Endodermal cell (in vitro differentiated cells): Measurements from ENCODE around the gene TDP1. TPM values are rescaled to one million over a fixed set of nuclear protein-coding genes. Genes with fewer than 3 reads are reported as not detected.

Experiments
- DNase-seq: peaks from one replicate; pipeline ENCODE4 v3.0.0-alpha.2; 2017
- H3K27ac ChIP-seq: 2 replicates; pipeline ENCODE4 v1.5.1; 2013; ENCODE audit warnings: mild to moderate bottlenecking, low read depth, low read length, moderate library complexity
- H3K27me3 ChIP-seq: 2 replicates; pipeline ENCODE4 v1.6.1; 2013; ENCODE audit warnings: mild to moderate bottlenecking, low read length, moderate library complexity; ENCODE audit not compliant: insufficient read depth, control insufficient read depth, poor library complexity, severe bottlenecking
- H3K36me3 ChIP-seq: 2 replicates; pipeline ENCODE4 v1.7.0; 2013; ENCODE audit warnings: mild to moderate bottlenecking, low read length, moderate library complexity; ENCODE audit not compliant: control insufficient read depth, insufficient read depth
- H3K4me1 ChIP-seq: one replicate; pipeline ENCODE4 v1.7.0; 2013; ENCODE audit warnings: low read length; ENCODE audit not compliant: control insufficient read depth, insufficient read depth
- H3K4me3 ChIP-seq: 2 replicates; pipeline ENCODE4 v1.5.1; 2013; ENCODE audit warnings: mild to moderate bottlenecking, low read length, moderate library complexity
- H3K9ac ChIP-seq: 2 replicates; pipeline ENCODE4 v1.6.1; 2013; ENCODE audit warnings: mild to moderate bottlenecking, low read length, moderate library complexity; ENCODE audit not compliant: poor library complexity, severe bottlenecking; ENCODE audit errors: extremely low read depth
- H3K9me3 ChIP-seq: 2 replicates; pipeline ENCODE4 v1.6.1; 2013; ENCODE audit warnings: mild to moderate bottlenecking, low read length, moderate library complexity; ENCODE audit not compliant: control insufficient read depth
- H3K27ac Mint-ChIP-seq: 2 replicates; pipeline ENCODE4 v1.8.0; 2020; ENCODE audit warnings: mixed read lengths
- H3K27me3 Mint-ChIP-seq: 2 replicates; pipeline ENCODE4 v1.8.0; 2021; ENCODE audit warnings: mild to moderate bottlenecking, mixed read lengths; ENCODE audit not compliant: insufficient read depth
- H3K36me3 Mint-ChIP-seq: 2 replicates; pipeline ENCODE4 v1.8.0; 2020; ENCODE audit warnings: low read depth, mixed read lengths
- H3K4me1 Mint-ChIP-seq: 2 replicates; pipeline ENCODE4 v1.8.0; 2020; ENCODE audit warnings: mixed read lengths
- H3K4me3 Mint-ChIP-seq: 2 replicates; pipeline ENCODE4 v1.8.0; 2020; ENCODE audit warnings: mild to moderate bottlenecking, moderate library complexity, mixed read lengths
- H3K9me3 Mint-ChIP-seq: 2 replicates; pipeline ENCODE4 v1.8.0; 2020; ENCODE audit warnings: mild to moderate bottlenecking, mixed read lengths
- WGBS, 2 experiments: methylation state at CpG; one replicate each; pipeline versions ENCODE4 v1.1.5 to v1.1.7; 2013; ENCODE audit warnings: missing lambda C conversion rate in 2 of 2, mixed read lengths in 1 of 2; ENCODE audit not compliant: insufficient coverage in 1 of 2, insufficient read length in 1 of 2; 5-methylcytosine and 5-hydroxymethylcytosine counted together
- total RNA-seq, 2 donors: library from RNA; stranded (reverse); fragmentation: NEBNext Ultra II Directional in 1 of 2; extraction: Animal tissue kit (Norgen Biotek cat#: 25700) in 1 of 2; gene quantifications; 2 replicates in 1 of 2; 3 replicates in 1 of 2; pipeline ENCODE4 v1.2.1, GENCODE V29; 2021
- TF ChIP-seq, protein P1 (sequence below): fragments of 200-600 bp; sonication (generic); conservative IDR thresholded peaks from 2 replicates; pipeline ENCODE4 v1.5.0; 2021; ENCODE audit warnings: antibody characterized with exemption, mild to moderate bottlenecking

The TDP1 gene
- total RNA-seq, 2 donors from 2014 or later = 51.4 to 69.2 TPM

DNA sequence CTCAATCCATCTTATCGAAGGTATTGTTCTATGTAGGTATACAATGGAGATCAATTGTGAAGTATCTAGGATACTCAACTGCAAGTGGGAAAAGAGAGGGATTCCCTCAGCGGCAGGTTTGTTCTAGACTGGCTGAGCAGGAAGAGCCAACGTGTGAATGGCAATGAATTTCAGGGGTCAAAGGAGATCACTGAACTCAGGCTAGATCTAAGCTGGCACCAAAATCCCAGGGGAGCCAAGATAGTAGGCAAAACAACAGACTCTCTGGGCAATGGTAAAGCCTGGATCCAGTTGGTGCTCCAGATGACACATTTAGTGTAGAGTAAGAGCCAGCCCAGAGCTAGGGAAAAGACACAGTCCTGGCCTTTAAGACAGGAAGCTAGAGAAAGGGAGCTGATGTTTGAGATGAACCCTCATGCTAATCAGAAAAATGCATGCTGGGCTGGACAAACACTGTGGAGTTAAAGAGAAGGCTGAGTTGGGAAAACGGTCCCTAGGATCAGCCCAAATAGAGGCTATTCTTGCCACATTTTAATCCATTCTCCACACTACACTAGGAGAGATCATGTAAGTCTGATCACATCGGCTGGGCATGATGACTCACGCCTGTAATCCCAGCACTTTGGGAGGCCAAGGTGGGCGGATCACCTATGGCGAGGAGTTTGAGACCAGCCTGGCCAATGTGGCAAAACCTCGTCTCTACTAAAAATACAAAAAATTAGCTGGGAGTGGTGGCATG, 46.8 kb upstream of the TDP1 start:
- no peaks in the 10 kb centered on the region for H3K9me3 ChIP-seq
- Mint-ChIP-seq H3K9me3 (peaks cover 4% of the 10 kb centered on the region), H3K27ac (no peak overlapping the region), H3K4me3 (no peak overlapping the region), H3K27me3 (no peaks in the 10 kb centered on the region), H3K36me3 (peaks cover 3% of the 10 kb centered on the region), H3K4me1 (peaks cover 24% of the 10 kb centered on the region)
- H3K27ac ChIP-seq = no peak overlapping the region
- DNase-seq = no peak
- H3K36me3 ChIP-seq = no peaks in the 10 kb centered on the region
- no peaks in the 10 kb centered on the region for H3K27me3 ChIP-seq
- H3K4me3 ChIP-seq = no peak overlapping the region
- H3K4me1 ChIP-seq = no peaks in the 10 kb centered on the region
- no peak overlapping the region for H3K9ac ChIP-seq
- WGBS, 2 experiments = 81 to 90% methylated on average over 7 to 9 of the region's 9 CpGs
- TF ChIP-seq, protein P1, sequence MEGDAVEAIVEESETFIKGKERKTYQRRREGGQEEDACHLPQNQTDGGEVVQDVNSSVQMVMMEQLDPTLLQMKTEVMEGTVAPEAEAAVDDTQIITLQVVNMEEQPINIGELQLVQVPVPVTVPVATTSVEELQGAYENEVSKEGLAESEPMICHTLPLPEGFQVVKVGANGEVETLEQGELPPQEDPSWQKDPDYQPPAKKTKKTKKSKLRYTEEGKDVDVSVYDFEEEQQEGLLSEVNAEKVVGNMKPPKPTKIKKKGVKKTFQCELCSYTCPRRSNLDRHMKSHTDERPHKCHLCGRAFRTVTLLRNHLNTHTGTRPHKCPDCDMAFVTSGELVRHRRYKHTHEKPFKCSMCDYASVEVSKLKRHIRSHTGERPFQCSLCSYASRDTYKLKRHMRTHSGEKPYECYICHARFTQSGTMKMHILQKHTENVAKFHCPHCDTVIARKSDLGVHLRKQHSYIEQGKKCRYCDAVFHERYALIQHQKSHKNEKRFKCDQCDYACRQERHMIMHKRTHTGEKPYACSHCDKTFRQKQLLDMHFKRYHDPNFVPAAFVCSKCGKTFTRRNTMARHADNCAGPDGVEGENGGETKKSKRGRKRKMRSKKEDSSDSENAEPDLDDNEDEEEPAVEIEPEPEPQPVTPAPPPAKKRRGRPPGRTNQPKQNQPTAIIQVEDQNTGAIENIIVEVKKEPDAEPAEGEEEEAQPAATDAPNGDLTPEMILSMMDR = no peak

GRCh38 chr14:89909586-89909985, 46.1 kb upstream of the TDP1 start:
- peaks cover 3% of the 10 kb centered on the region for H3K36me3 Mint-ChIP-seq
- Histone ChIP-seq H3K36me3 (no peaks in the 10 kb centered on the region), H3K27ac (no peak overlapping the region), H3K9me3 (no peaks in the 10 kb centered on the region), H3K27me3 (no peaks in the 10 kb centered on the region), H3K4me1 (no peaks in the 10 kb centered on the region), H3K9ac (no peak overlapping the region), H3K4me3 (no peak overlapping the region)
- H3K27ac Mint-ChIP-seq = no peak overlapping the region
- no peaks in the 10 kb centered on the region for H3K27me3 Mint-ChIP-seq
- peaks cover 24% of the 10 kb centered on the region for H3K4me1 Mint-ChIP-seq
- 94 to 98% methylated on average over 7 to 9 of the region's 9 CpGs for WGBS, 2 experiments
- DNase-seq = no peak
- TF ChIP-seq, protein P1 = no peak
- peaks cover 4% of the 10 kb centered on the region for H3K9me3 Mint-ChIP-seq
- H3K4me3 Mint-ChIP-seq = no peak overlapping the region

GRCh38 chr14:89910691-89911009, 45.1 kb upstream of the TDP1 start:
- peak overlapping the region; percentile 97 for H3K27ac ChIP-seq
- peaks cover 24% of the 10 kb centered on the region for H3K4me1 Mint-ChIP-seq

More at GRCh38 chr14:89910691-89911009, 45.1 kb upstream of the TDP1 start:
- Histone ChIP-seq H3K9ac (no peak overlapping the region), H3K27me3 (no peaks in the 10 kb centered on the region), H3K9me3 (no peaks in the 10 kb centered on the region), H3K4me1 (no peaks in the 10 kb centered on the region), H3K36me3 (no peaks in the 10 kb centered on the region), H3K4me3 (no peak overlapping the region)
- H3K27ac Mint-ChIP-seq = no peak overlapping the region
- TF ChIP-seq, protein P1 = no peak
- no peak overlapping the region for H3K4me3 Mint-ChIP-seq
- peaks cover 4% of the 10 kb centered on the region for H3K9me3 Mint-ChIP-seq
- WGBS, 2 experiments = 87% methylated on average over 4 of the region's 5 CpGs; no CpG with 5 or more reads in 1 of the 2 experiments
- DNase-seq = no peak
- peaks cover 3% of the 10 kb centered on the region for H3K36me3 Mint-ChIP-seq
- no peaks in the 10 kb centered on the region for H3K27me3 Mint-ChIP-seq
